Activated CD4-positive, alpha-beta T cell treated with anti-CD3 and anti-CD28 coated beads, Interleukin-2, amount 50 U/mL, for 1 hour (primary cell): ENCODE measurements around the gene MAST2.
A peak's percentile ranks its signal among the peaks of the same experiment; 100 is the strongest.
"Not testable (repeated sequence)": the region's sequence is repeated elsewhere in the genome, so short reads cannot be mapped to it uniquely, and the experiment has no call there.

Experiments used
- DNase-seq: peaks from one replicate; pipeline ENCODE4 v3.0.0-alpha.2; 2020

Gene MAST2

DNA sequence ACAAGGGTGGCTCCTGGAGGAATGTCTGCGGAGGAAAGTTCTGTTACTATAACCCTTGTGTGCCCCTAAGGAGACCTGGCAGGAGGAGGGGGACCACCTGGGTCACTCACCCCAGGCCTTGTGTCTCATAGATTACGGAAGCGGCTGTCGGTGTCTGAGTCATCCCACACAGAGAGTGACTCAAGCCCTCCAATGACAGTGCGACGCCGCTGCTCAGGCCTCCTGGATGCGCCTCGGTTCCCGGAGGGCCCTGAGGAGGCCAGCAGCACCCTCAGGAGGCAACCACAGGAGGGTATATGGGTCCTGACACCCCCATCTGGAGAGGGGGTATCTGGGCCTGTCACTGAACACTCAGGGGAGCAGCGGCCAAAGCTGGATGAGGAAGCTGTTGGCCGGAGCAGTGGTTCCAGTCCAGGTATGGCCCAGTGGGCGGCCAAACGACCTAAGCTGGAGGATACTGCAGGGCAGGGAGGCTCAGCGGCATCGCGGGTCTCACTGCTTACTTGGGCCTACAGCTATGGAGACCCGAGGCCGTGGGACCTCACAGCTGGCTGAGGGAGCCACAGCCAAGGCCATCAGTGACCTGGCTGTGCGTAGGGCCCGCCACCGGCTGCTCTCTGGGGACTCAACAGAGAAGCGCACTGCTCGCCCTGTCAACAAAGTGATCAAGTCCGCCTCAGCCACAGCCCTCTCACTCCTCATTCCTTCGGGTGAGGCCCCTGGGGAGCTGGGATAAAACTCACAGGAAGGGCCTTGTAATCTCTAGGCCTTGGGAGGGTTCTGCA lies 227.7 kb downstream of the MAST2 start:
- DNase-seq: no peak

GRCh38 chr1:46034601-46035516 lies 231.4 kb downstream of the MAST2 start:
- DNase-seq: no peak

DNA sequence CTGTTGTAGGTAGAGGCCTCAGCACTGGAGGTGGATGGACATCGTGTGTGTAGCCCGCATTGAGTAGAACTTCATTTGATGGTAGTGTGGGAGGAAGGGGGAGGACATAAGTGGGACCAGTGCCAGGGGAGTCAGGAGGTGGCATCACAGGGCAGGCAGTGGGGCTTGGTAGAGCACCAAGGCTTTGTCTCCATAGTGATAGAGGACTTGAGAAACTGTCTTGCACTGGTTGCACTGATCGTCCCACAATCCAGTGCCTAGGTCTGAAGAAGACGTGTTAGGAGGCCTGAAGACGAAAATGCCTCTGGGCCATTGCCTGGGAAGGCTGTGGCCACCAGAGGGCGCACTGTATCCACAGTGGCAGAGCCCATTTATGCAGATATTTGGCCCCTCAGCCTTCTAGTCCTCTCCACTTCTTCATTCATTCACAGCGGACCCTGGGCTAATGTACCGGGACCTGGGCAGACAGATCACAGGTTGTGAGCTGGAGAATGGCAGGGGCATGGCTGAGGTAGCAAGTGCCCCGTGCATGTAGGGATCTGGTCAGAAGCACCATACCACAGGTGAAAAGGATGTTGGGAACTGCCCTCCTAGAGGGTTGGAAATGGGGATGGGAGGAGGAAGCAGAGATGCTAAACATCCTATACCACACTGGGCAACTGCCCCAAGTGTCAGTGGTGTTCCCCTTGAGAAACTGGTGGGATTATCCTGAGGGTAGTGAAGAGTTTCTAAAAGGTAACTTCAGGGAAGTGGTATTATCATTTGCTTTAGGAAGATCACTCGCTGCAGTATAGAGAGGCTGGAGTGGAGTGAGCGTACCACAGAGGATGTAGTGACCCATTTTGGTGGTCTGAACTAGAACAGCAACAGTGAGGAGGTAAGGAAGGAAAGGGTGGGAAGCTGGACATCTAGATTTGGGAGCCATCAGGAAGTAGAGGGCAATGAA lies 233.8 kb downstream of the MAST2 start:
- DNase-seq: peak; percentile 87

DNA sequence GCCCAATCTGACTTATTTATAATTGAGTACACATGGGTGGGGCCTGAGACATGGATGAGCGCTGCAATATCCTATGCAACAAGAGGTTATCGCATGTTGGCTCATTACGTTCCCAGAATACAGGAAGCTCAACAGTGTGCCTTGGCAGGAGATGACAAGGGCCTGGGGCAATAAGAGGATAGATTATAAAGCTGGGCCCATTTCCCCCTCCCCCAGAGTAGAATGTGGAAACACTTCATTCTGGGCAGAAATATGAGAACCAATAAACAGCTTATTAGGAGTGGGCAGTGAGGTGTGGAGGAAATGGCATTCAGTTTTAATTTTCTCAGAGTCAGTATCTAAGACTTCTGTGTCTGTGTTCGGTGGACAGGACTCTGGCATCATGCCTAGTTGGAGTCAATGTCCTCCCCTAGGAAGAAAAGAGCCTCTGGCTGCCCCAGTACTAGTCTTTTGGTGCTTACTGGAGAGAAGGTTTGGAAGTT lies 236.2 kb downstream of the MAST2 start:
- no peak for DNase-seq

GRCh38 chr1:46041551-46041950 lies 238.1 kb downstream of the MAST2 start:
- no peak for DNase-seq

GRCh38 chr1:46041974-46042373 lies 238.6 kb downstream of the MAST2 start:
- DNase-seq: no peak

GRCh38 chr1:46043458-46044017 lies 240.1 kb downstream of the MAST2 start:
- DNase-seq: no peak

DNA sequence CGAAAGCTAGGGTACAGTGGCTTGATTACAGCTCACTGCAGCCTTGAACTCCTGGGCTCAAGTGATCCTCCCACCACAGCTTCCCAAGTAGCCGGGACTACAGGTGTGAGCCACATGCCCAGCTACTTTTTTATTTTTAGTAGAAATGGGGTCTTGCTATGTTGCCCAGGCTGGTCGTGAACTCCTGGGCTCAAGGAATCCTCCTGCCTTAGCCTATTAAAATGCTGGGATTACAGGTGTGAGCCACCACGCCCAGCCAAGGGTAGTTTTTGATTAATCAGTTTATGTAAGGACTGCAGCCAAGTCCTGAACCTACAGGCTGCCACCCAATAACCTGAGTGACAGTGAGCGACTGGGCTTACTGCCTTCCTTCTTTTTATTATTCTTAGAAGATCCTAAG lies 240.7 kb downstream of the MAST2 start:
- no peak for DNase-seq

DNA sequence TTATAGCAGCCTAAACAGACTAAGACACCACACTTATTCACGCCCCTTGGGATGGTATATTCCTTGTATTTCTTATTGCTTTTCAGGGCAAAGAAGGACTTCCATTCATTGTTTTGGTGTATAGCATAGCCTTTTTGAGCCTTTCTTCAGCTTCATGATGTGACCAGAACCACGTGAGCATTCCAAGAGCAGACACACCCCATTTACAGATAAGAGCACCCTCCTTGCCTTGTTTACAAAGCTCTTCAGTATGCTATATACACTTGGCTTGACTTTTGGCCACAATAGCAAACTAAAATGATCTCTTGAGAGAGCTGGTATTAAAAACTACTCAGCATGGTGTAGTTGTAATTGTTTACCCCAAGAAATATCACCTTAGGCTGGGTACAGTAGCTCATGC lies 250.3 kb downstream of the MAST2 start:
- no peak for DNase-seq

DNA sequence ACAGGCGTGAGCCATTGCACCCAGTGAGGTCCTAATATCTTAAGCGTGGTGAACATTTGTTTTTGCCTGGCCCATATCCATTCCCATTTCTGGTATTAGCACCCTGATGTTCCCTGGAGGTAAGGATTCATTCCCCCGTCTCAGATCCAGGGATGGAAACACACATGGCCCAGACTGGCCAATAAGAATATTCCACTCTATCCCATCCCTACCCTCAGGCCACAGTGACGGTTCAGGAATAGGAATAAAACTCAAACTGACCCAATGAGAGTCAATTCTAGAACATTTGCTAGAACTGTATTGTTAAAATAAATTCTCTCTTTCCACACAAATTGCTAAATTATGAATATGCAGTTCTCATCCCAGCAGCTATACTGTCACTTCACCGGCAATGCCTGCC lies 252.9 kb downstream of the MAST2 start:
- no peak for DNase-seq

GRCh38 chr1:46057215-46057614 lies 253.8 kb downstream of the MAST2 start:
- DNase-seq: not testable (repeated sequence)

DNA sequence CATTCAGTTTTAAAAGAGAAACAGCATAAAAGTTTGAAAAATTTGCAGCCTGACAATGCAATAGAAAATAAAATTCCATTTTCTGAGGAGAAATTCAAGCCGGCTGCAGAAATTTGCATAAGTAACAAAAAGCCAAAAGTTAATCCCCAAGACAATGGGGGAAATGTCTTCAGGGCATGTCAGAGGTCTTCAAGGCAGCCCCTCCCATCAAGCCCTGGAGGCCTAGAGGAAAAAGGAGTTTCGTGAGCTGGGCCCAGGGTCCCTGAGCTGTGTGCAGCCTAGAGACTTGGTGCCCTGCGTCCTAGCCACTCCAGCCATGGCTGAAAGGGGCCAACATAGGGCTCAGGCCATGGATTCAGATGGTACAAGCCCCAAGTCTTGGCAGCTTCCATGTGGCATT lies 254.4 kb downstream of the MAST2 start:
- DNase-seq: no peak

DNA sequence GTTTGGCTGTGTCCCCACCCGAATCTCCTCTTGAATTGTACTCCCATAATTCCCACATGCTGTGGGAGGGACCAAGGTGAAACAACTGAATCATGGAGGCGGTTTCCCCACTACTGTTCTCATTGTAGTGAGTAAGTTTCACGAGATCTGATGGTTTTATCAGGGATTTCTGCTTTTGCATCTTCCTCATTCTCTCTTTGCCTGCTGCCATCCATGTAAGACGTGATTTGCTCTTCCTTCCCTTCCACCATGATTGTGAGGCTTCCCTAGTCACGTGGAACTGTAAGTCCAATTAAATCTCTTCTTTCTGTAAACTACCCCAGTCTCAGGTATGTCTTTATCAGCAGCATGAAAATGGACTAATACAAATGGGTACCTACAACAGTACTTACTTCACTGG lies 255.5 kb downstream of the MAST2 start:
- no peak for DNase-seq

GRCh38 chr1:46061146-46061545 lies 257.7 kb downstream of the MAST2 start:
- DNase-seq: no peak

DNA sequence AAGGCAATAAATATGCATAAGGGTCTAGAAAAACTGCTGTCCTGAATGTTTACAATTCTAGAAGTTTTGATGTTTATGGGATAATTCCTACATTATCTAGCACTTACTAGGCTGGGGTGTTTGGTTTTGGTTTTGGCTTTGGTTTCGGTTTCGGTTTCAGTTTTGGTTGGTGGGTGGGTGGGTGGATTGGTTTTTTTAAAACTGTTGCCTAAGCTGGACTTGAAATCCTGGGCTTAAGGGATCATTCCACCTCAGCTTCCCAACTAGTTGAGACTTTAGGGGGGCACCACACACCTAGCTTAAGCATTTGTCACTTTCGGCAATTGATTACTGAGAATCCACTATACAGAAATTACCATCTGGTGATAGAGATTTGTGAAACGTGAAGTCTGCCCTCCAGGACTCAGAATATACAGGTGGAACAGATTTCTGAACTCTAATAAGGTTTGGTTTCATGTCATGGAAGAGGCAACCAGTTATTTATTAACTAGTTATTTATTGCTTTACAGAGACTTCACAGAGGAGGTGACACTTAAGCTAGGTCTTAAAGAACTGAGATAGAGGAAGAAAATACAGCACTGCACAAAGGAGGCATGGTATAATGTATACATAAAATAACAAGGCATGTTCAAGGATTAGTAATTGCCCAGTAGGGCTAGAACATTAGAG lies 259.4 kb downstream of the MAST2 start:
- no peak for DNase-seq

DNA sequence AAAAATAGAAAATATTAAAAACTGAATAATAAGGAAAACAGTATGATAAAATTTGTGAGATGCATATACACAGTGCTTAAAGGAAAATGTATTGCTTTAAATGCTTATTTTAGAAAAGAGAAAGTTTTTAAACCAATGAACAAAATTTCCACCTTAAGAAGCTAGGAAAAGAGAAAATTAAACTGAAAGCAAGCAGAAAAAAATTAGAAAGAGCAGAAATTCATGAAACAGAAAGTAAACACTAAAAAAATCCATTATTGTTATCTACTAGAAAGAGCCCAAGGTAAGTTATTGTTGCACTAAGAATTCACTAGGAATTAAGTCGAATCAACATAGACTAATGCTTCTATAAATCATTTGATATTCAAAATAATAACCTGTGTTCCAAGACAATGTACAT lies 261.3 kb downstream of the MAST2 start:
- DNase-seq: no peak

DNA sequence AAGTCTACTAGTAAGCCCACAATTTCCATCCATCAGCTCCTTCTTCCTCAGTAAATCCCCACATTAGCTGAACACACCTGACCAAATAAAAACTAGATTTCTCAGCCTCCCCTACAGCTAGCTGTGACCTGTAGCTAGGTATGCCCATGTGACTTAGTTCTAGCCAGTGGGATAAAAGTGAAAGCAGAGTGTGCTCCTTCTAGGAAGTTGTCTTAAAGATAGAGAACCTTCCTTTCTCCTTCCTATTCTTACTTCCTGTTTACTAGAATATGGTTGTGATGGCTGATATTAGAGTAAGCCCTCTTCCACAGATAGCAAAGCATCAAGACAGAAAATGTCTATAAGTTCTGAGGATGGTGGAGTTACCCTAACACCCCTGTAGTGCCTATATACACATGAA lies 262.0 kb downstream of the MAST2 start:
- DNase-seq: no peak

- DNase-seq: no peak
These were observed 264.2 kb downstream of the MAST2 start for GRCh38 chr1:46067652-46068051.

- DNase-seq: no peak
These were observed 265.1 kb downstream of the MAST2 start for GRCh38 chr1:46068525-46068924.

- DNase-seq: no peak
These were observed 266.9 kb downstream of the MAST2 start for GRCh38 chr1:46070164-46070814.

- DNase-seq: no peak
These were observed 269.6 kb downstream of the MAST2 start for GRCh38 chr1:46072975-46073374.
